Head of caudate nucleus (tissue), 42 donors: Measurements from ENCODE around the gene ATXN1.

Source experiments
- DNase-seq, 42 donors: peaks; one replicate each; pipeline versions ENCODE4 v3.0.0 to v3.0.0-alpha.2; 2020 to 2021; ENCODE audit warnings: mixed read lengths in 7 of 42
- intact Hi-C: fragments of 100-400 bp; cut with DNase I; formaldehyde crosslinking; loops from one replicate; pipeline ENCODE4 v1.15.0; 2022

Gene ATXN1

DNA sequence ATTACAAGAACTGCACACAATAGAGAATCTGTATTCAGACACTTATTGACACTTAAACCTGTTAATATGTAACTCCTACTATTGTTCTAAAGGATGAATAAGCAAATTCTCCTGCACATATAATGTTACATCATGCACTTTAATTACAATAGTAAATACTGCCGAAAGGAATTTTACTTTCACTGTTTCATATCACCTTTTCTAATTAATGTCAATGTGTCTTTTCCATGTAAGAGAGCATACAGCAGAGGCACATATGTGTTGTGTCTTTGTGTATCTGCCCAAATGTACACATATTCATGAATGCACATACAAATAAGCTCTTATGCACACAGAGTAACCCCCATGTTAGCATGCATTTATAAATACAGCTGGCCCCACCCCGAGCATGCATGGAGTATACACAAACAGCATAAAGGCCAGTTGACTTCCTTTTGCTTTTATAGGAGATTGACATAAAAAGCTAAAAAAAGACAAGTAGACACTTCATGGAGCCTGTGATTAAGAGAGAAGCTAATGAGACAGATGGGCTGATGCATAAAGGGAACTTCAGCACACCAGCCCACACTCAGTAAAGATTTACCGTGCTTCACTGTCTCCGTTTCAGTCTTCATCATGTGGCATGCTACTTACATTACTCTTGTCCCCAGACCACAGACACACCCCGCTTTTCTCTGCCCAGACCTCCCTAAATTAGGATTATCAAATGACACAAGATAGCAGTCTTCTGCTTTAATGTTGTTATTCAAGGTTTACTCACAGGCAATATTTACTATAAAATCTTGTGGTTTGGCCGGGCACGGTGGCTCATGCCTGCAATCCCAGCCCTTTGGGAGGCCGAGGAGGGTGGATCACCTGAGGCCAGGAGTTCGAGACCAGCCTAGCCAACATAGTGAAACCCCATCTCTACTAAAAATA is 184.6 kb downstream of the ATXN1 start:
- peak in 1 of 42 donors; percentile 35 for DNase-seq

DNA sequence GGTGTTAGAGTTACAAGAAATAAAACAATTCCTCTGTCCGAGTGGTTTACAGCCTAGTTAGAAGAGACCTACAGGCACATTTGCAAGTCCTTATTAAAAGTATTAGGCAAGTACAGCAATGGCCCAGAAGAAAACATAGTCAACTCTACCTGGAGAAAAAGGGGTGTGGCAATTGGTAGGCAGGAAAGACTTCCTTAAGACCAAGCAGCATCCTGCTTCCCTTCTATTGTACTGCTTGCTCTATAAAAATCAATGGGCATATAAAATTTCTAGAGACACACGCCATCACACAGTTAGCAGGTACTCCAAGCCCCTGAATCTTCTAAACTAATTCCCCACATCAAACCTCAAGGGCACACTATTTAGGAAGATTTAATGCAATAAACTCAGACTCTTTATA is 185.6 kb downstream of the ATXN1 start:
- DNase-seq, result no peak
- intact Hi-C loops, result no loop called here

More for the DNA sequence above, 184.6 kb downstream of the ATXN1 start:
- intact Hi-C loops, result no loop called here

GRCh38 chr6:16572943-16573342 is 188.3 kb downstream of the ATXN1 start:
- no peak for DNase-seq
- intact Hi-C loops, result no loop called here

DNA sequence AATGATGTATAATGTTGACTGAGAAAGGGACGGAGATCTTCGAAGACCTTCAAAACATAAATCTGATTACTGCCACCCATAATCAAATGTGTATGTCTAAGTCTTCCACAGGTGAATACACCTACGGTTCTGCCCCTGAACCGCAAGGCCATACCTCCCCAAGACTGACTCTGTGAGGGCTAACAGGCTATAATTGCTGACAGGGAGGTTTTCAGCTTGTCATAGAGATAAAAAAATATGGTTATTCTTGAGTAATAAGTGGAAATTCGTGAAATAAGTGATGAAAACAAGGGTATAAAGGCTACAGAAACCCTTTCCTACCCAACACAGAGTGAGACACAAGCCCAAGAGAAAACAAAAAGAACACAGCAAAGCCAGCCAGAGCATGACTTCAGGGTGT is 188.9 kb downstream of the ATXN1 start:
- intact Hi-C loops, result no loop called here
- no peak for DNase-seq

- intact Hi-C loops, result no loop called here
- DNase-seq, result no peak
Observed at GRCh38 chr6:16570946-16571345, 190.3 kb downstream of the ATXN1 start.

DNA sequence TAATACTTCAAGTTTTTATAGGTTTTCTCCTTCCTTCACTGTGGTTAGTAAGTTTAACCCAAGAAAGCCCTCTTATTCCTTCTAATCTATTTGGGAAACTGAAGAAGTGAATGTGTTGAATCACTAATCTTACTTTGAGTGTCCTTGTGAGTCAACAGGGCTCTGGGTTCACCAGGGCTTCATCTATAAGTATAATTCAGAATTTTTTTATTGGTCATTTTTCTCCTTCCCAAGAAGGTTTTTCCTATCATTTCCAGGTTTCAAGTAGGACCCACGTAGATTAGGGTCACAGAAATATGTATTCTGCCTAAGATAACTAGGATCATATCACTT is 191.1 kb downstream of the ATXN1 start:
- intact Hi-C loops, result no loop called here
- DNase-seq, result no peak

- DNase-seq, result no peak
- intact Hi-C loops, result no loop called here
Observed at GRCh38 chr6:16568128-16568527, 193.1 kb downstream of the ATXN1 start.

DNA sequence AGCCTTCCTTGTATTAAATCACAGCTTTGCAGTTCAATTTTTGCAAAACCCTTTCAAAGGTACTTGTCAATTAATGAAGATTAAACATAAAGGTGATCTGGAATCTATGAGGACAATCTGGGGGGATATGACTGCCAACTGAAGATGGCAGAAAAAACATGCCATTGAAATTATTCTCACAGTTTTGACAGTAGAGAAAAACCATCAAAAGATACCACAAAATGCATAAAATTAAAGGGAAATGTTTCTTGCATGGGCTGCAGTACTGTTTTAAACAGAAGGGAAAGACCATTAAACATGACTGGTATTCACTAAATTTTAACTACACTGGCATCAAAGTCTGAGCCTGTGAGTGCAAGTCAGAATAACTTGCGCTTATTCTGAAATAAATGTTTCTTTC is 194.2 kb downstream of the ATXN1 start:
- intact Hi-C loops, result no loop called here
- no peak for DNase-seq

DNA sequence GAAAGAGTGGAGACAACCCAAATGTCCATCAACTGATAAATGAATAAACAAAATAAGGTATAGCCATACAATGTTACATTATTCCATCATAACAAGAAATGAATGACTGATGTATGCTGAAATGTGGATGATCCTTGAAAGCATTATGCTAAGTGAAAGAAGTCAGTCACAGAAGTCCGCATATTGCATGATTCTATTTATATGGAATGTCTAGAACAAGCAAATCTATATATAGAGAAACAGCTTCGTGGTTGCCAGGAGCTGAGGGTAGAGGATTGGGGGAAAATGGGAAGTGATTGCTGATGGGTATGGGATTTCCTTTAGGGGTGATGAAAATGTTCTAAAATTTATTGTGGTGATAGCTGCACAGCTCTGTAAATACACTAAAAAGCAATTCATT is 196.8 kb downstream of the ATXN1 start:
- no peak for DNase-seq
- intact Hi-C loops, result no loop called here

DNA sequence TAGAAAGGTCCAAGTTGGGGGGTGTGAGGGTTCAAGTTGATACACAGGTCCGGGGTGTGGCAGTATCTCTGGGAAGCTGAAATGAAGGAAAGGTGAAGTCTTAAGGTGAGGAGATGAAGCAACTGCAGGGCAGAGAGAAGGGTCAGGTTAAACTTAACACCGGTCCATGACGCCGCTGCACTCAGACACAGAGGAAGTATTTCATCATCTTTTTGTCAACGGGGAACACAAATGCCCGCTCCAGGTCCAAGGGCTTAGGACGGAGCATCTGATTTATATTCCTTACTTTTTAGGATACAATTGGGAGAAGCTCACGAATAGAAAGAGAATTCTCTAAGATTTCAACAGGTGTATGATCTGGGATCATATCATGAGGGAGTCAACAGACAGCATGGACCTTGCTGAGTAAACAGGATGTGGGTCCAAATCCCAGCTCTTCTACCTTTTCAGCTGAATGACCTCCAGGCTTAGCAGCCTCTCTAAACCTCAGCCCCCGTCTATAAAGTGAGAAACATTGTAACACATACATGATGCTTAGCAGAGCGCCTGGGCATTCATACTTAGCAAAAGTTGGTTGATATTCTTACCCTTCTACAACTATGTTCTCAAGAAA is 197.5 kb downstream of the ATXN1 start:
- intact Hi-C loops, result no loop called here

GRCh38 chr6:16562498-16562897 is 198.8 kb downstream of the ATXN1 start:
- no peak for DNase-seq
- intact Hi-C loops, result no loop called here

More for the DNA sequence above, 197.5 kb downstream of the ATXN1 start:
- DNase-seq, result no peak

DNA sequence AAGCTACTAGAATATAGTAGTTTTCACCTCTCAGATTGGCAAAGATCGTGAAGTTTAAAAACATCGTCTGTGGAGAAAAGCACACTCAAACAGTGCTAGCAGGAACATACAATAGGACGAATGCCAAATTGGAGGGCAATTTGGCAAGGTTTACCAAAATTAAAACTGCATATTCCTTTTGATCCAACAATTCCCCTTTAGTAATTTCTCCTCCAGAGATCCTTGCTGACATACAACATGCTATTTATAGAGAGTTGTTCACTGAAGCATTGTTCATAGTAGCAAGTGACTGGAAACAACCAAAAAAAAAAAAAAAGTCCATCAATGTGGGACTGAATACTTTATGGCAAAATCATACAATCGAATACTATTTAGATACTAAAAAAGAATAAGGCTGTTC is 202.2 kb downstream of the ATXN1 start:
- no peak for DNase-seq
- intact Hi-C loops, result loop anchor here (5.0 kb wide), 1 partner anchor 203 kb away; the partner anchor contains the start of gene ATXN1

DNA sequence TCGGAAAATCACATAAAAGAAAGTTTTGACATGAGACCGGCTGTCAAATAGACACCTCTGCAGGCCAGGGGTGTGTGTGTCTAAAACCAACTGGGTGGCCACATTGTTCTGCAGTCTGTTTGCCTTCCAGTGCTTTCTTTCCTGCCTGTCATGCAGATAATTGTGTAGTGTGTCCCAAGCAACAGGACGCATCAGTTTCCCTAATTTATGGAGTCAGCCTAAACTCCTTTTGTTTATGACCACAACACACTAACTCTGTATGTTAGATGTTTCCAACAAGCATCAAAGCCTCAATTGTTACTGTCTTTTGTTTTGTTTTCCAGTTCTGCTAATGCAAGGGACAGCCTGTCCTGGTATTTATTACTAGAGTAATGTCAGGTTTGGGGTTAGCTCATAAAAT is 205.7 kb downstream of the ATXN1 start:
- peak in 6 of 42 donors; percentile 16 to 60 (median 37) for DNase-seq
- intact Hi-C loops, result loop anchor here (5.0 kb wide), 1 partner anchor 207 kb away; the partner anchor contains the start of gene ATXN1

GRCh38 chr6:16553531-16553930 is 207.7 kb downstream of the ATXN1 start:
- DNase-seq, result no peak
- intact Hi-C loops, result no loop called here

GRCh38 chr6:16551466-16551865 is 209.8 kb downstream of the ATXN1 start:
- intact Hi-C loops, result no loop called here
- DNase-seq, result no peak

GRCh38 chr6:16548121-16548520 is 213.1 kb downstream of the ATXN1 start:
- DNase-seq, result no peak
- intact Hi-C loops, result no loop called here

DNA sequence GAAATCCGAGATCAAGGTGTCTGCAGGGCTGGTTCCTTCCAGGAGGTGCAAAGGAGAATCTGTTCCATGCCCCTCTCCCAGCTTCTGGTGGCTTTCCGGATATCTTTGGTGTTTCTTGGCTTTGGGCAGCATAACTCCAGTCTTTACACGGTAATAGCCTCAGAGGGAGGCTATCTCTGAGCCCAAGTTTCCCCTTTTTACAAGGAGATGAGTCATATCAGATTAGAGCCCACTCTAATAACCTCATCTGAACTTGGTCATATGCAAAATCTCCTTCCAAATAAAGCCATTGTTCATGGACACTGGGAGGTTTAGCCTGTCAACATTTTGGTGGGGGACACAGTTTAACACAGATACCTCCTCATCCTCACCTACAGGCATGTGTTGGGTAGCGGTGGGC is 213.7 kb downstream of the ATXN1 start:
- intact Hi-C loops, result no loop called here
- DNase-seq, result no peak

DNA sequence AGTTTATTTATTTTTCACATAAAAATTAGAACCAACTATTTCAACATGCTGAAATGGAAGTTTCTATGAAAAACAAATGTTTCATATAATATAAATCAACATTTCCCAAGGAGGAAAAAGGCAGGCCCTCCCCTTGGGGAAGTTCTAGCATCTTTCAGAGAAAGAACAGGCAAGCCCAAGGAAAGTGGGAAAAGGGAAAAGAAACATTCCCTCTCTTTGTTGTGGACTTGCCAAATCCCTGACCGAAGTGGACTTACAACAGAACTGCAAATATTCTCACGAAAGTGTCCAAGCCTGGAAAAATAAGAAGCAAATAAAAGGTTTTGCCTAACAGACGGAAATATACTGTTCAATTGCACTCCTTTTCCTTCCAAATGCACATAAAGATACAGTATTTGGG is 214.4 kb downstream of the ATXN1 start:
- no peak for DNase-seq
- intact Hi-C loops, result no loop called here

DNA sequence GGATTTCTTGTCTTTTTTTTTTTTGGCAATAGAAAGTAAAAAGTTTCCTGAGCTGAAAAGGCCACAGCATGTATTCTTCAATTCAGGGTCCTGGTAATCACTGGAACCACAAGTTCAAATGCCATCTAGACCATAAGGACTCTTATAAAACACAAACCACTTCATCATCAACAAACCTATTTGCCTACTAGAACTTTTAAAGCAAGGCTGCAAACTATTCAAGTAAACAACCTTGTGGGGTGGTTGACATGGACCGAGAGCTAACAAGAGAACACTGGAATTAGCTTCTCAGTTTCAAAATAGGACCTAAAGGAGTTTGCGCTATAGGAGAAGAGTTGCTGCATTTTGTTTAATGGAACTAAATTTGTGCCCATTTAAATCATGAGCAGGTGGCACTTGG is 215.9 kb downstream of the ATXN1 start:
- DNase-seq, result no peak
- intact Hi-C loops, result no loop called here

- intact Hi-C loops, result no loop called here
- peak in 12 of 42 donors; percentile 14 to 71 (median 37) for DNase-seq
Observed at GRCh38 chr6:16544521-16544920, 216.7 kb downstream of the ATXN1 start.

GRCh38 chr6:16544006-16544405 is 217.3 kb downstream of the ATXN1 start:
- DNase-seq, result no peak
- intact Hi-C loops, result no loop called here
